ENCODE measurements around the gene RHBDL1.

The RHBDL1 gene

DNA sequence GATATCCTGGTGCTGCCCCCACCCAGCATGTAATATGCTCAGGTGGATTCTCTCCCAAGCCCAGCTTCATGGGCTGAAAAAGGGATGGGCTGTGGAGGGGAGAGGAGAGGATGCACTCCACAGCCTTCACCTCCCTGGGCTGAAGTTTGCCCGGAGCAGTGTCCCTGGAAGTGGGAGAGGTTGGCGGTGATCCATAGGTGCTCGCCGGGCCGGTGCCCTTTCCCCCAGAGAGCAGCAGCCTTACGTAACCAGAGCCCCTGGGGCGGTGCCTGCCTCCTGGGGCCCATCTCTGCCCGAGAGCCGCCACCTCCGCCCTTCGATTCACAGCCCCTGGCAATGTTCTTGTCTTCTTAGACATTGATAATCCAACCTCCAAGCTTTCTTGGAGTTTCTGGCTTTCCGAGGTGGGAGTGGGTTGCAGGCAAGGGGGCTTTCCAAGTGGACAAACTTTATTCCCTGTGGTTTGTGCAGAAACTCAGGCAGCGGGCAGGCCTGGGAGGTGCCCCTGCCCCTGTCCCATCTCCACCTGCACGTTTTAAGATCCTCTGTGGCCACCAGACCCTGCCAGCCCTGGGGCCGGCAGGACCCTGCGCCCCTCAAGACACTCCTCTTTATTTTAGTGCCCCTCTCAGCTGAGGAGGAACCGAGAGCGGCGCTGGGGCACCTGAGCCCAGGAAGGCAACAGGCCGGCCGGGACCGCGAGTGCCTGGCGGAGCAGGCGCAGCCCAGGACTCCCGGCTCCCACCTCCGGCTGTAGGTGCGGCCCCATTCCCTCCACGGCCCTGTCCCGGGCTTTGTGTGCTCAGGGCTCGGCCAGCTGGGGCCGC, 29.4 kb upstream of the RHBDL1 start (continued):
- TF ChIP-seq ZNF677 (tag by site-specific recombination; IDR thresholded peaks at IDR 0.05): no peak
- TF ChIP-seq ZEB2 (tag by site-specific recombination; IDR thresholded peaks at IDR 0.05): no peak
- TF ChIP-seq ZNF664 (tag by site-specific recombination; IDR thresholded peaks at IDR 0.05): no peak
- TF ChIP-seq ZNF2 (tag by site-specific recombination; IDR thresholded peaks at IDR 0.05): no peak
- no peak for TF ChIP-seq ZNF571 (tag by site-specific recombination; IDR thresholded peaks at IDR 0.05)
- TF ChIP-seq, protein P1, sequence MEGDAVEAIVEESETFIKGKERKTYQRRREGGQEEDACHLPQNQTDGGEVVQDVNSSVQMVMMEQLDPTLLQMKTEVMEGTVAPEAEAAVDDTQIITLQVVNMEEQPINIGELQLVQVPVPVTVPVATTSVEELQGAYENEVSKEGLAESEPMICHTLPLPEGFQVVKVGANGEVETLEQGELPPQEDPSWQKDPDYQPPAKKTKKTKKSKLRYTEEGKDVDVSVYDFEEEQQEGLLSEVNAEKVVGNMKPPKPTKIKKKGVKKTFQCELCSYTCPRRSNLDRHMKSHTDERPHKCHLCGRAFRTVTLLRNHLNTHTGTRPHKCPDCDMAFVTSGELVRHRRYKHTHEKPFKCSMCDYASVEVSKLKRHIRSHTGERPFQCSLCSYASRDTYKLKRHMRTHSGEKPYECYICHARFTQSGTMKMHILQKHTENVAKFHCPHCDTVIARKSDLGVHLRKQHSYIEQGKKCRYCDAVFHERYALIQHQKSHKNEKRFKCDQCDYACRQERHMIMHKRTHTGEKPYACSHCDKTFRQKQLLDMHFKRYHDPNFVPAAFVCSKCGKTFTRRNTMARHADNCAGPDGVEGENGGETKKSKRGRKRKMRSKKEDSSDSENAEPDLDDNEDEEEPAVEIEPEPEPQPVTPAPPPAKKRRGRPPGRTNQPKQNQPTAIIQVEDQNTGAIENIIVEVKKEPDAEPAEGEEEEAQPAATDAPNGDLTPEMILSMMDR (tag by site-specific recombination; IDR thresholded peaks at IDR 0.05): no peak
- TF ChIP-seq, protein P2, sequence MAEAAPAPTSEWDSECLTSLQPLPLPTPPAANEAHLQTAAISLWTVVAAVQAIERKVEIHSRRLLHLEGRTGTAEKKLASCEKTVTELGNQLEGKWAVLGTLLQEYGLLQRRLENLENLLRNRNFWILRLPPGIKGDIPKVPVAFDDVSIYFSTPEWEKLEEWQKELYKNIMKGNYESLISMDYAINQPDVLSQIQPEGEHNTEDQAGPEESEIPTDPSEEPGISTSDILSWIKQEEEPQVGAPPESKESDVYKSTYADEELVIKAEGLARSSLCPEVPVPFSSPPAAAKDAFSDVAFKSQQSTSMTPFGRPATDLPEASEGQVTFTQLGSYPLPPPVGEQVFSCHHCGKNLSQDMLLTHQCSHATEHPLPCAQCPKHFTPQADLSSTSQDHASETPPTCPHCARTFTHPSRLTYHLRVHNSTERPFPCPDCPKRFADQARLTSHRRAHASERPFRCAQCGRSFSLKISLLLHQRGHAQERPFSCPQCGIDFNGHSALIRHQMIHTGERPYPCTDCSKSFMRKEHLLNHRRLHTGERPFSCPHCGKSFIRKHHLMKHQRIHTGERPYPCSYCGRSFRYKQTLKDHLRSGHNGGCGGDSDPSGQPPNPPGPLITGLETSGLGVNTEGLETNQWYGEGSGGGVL (tag by site-specific recombination; IDR thresholded peaks at IDR 0.05): 0 out of 2 replicates have a peak, but pooled peaks have one; percentile 29
- TF ChIP-seq, protein P3, sequence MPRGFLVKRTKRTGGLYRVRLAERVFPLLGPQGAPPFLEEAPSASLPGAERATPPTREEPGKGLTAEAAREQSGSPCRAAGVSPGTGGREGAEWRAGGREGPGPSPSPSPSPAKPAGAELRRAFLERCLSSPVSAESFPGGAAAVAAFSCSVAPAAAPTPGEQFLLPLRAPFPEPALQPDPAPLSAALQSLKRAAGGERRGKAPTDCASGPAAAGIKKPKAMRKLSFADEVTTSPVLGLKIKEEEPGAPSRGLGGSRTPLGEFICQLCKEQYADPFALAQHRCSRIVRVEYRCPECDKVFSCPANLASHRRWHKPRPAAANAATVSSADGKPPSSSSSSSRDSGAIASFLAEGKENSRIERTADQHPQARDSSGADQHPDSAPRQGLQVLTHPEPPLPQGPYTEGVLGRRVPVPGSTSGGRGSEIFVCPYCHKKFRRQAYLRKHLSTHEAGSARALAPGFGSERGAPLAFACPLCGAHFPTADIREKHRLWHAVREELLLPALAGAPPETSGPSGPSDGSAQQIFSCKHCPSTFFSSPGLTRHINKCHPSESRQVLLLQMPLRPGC (tag by site-specific recombination; IDR thresholded peaks at IDR 0.05): no peak
- TF ChIP-seq ZNF223 (tag by site-specific recombination; IDR thresholded peaks at IDR 0.05): no peak
- TF ChIP-seq EGR2 (tag by site-specific recombination; IDR thresholded peaks at IDR 0.05; ENCODE audit: low read depth): no peak
- no peak for TF ChIP-seq ZNF701 (tag by site-specific recombination; IDR thresholded peaks at IDR 0.05)
- TF ChIP-seq, protein P4, sequence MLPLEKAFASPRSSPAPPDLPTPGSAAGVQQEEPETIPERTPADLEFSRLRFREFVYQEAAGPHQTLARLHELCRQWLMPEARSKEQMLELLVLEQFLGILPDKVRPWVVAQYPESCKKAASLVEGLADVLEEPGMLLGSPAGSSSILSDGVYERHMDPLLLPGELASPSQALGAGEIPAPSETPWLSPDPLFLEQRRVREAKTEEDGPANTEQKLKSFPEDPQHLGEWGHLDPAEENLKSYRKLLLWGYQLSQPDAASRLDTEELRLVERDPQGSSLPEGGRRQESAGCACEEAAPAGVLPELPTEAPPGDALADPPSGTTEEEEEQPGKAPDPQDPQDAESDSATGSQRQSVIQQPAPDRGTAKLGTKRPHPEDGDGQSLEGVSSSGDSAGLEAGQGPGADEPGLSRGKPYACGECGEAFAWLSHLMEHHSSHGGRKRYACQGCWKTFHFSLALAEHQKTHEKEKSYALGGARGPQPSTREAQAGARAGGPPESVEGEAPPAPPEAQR (tag by site-specific recombination; IDR thresholded peaks at IDR 0.05): no peak
- TF ChIP-seq ZBTB17 (tag by site-specific recombination; IDR thresholded peaks at IDR 0.05): peak; percentile 74
- TF ChIP-seq ZBTB44 (tag by site-specific recombination; IDR thresholded peaks at IDR 0.05): no peak
- TF ChIP-seq IKZF3 (tag by site-specific recombination; IDR thresholded peaks at IDR 0.05): peak; percentile 48; the same call in 1 of the 2 replicates
- TF ChIP-seq ZBTB8A (tag by site-specific recombination; IDR thresholded peaks at IDR 0.05): peak; percentile 90
- no peak for TF ChIP-seq ZNF133 (tag by site-specific recombination; IDR thresholded peaks at IDR 0.05)
- TF ChIP-seq, protein P5, sequence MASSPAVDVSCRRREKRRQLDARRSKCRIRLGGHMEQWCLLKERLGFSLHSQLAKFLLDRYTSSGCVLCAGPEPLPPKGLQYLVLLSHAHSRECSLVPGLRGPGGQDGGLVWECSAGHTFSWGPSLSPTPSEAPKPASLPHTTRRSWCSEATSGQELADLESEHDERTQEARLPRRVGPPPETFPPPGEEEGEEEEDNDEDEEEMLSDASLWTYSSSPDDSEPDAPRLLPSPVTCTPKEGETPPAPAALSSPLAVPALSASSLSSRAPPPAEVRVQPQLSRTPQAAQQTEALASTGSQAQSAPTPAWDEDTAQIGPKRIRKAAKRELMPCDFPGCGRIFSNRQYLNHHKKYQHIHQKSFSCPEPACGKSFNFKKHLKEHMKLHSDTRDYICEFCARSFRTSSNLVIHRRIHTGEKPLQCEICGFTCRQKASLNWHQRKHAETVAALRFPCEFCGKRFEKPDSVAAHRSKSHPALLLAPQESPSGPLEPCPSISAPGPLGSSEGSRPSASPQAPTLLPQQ (tag by site-specific recombination; IDR thresholded peaks at IDR 0.05): 0 out of 2 replicates have a peak, but pooled peaks have one; percentile 57
- TF ChIP-seq ZIC2 (tag by site-specific recombination; IDR thresholded peaks at IDR 0.05): peak; percentile 68
- TF ChIP-seq KLF10 (tag by site-specific recombination; IDR thresholded peaks at IDR 0.05): no peak
- TF ChIP-seq ZFHX2 (tag by site-specific recombination; conservative IDR thresholded peaks at IDR 0.05): no peak
- TF ChIP-seq, protein P6, sequence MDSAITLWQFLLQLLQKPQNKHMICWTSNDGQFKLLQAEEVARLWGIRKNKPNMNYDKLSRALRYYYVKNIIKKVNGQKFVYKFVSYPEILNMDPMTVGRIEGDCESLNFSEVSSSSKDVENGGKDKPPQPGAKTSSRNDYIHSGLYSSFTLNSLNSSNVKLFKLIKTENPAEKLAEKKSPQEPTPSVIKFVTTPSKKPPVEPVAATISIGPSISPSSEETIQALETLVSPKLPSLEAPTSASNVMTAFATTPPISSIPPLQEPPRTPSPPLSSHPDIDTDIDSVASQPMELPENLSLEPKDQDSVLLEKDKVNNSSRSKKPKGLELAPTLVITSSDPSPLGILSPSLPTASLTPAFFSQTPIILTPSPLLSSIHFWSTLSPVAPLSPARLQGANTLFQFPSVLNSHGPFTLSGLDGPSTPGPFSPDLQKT (IDR thresholded peaks at IDR 0.05; ENCODE audit: borderline replicate concordance, low read depth, low read length): no peak
- no peak for TF ChIP-seq KLF9 (tag by site-specific recombination; IDR thresholded peaks at IDR 0.05; ENCODE audit: low read depth)
- TF ChIP-seq ZFP69B (tag by site-specific recombination; IDR thresholded peaks at IDR 0.05): peak; percentile 48; the same call in 1 of the 2 replicates
- no peak for TF ChIP-seq ZNF132 (tag by site-specific recombination; IDR thresholded peaks at IDR 0.05; ENCODE audit: borderline replicate concordance)
- no peak for TF ChIP-seq BCL11A (tag by site-specific recombination; IDR thresholded peaks at IDR 0.05; ENCODE audit: low read depth)
- TF ChIP-seq MEIS1 (CRISPR knock-in tag; IDR thresholded peaks at IDR 0.05; ENCODE audit: borderline replicate concordance): no peak
- no peak for TF ChIP-seq ZNF558 (tag by site-specific recombination; IDR thresholded peaks at IDR 0.05)
